HCT116 (cell line): Measurements from ENCODE around the gene DHRS7C. TPM values are rescaled to one million over a fixed set of nuclear protein-coding genes. Genes with fewer than 3 reads are reported as not detected.

Experiments
- ATAC-seq: fragments of 200-7000 bp; cut with Tn5 transposase; 2 replicates; pipeline ENCODE4 v1.9.1; 2020; ENCODE audit warnings: mild to moderate bottlenecking, moderate library complexity
- BruUV-seq: library from RNA; stranded (reverse); fragments of 400-500 nt; replicated peaks from 2 replicates; lab custom pipeline; 2021; lab: Mats Ljungman, UMichigan
- CTCF ChIA-PET: fragments of 300-600 bp; sonication (Branson Sonifier 250); formaldehyde crosslinking; loops from one replicate; lab custom pipeline; 2021; ENCODE audit warnings: antibody characterized with exemption; lab: Charles Lee
- POLR2A ChIA-PET: fragments of 300-600, 350-600 bp; sonication (Branson Sonifier 250); formaldehyde crosslinking; loops from one replicate; lab custom pipeline; 2021; ENCODE audit warnings: antibody characterized with exemption; lab: Charles Lee
- RAD21 ChIA-PET, 2 experiments: fragments of 300-600 bp; sonication (Branson Sonifier 250); formaldehyde crosslinking; loops; one replicate each; lab custom pipeline; 2023; ENCODE audit warnings: low total read pairs in 2 of 2; ENCODE audit not compliant: uncharacterized antibody in 2 of 2, unreplicated experiment in 2 of 2, low non-redundant PET in 1 of 2; lab: Charles Lee
- DNase-seq: peaks from one replicate; pipeline ENCODE4 v3.0.0-alpha.2; 2010; ENCODE audit warnings: low read depth, low spot score
- H2AFZ ChIP-seq: fragments of 200-600 bp; shearing (Covaris generic), sonication (generic); 2 replicates; pipeline ENCODE4 v1.6.1; 2017; ENCODE audit warnings: low read depth, mixed run types, mixed read lengths, antibody characterized with exemption, low read length; ENCODE audit not compliant: poor library complexity, severe bottlenecking
- H3K27ac ChIP-seq: 2 replicates; pipeline ENCODE4 v1.5.1; 2012; ENCODE audit warnings: low read depth, low read length
- H3K27me3 ChIP-seq: fragments of 200-600 bp; sonication (generic); 2 replicates; pipeline ENCODE4 v1.6.1; 2016; ENCODE audit warnings: mixed run types, low read length, mixed read lengths; ENCODE audit not compliant: insufficient read depth
- H3K36me3 ChIP-seq, 2 experiments: fragments of 200-500 bp in 1 of 2; fragments of 200-600 bp in 1 of 2; sonication (Bioruptor generic) in 1 of 2; sonication (generic) in 1 of 2; 2 replicates each; pipeline versions ENCODE4 v1.5.1 to v1.6.1; 2014 to 2016; ENCODE audit warnings: low read length in 2 of 2, inconsistent platforms in 1 of 2, mixed read lengths in 1 of 2, mixed run types in 1 of 2; ENCODE audit not compliant: insufficient read depth in 2 of 2, control insufficient read depth in 1 of 2
- H3K4me1 ChIP-seq, 2 experiments: fragments of 200-600 bp in 1 of 2; sonication (generic) in 1 of 2; 2 replicates each; pipeline versions ENCODE4 v1.5.1 to v1.6.1; 2012 to 2017; ENCODE audit warnings: low read length in 2 of 2, inconsistent platforms in 1 of 2, mild to moderate bottlenecking in 1 of 2, mixed read lengths in 1 of 2, mixed run types in 1 of 2, moderate library complexity in 1 of 2; ENCODE audit not compliant: insufficient read depth in 2 of 2, control insufficient read depth in 1 of 2
- H3K4me2 ChIP-seq: fragments of 200-600 bp; sonication (generic); 2 replicates; pipeline ENCODE4 v1.6.1; 2017; ENCODE audit warnings: mixed run types, low read length, mixed read lengths
- H3K4me3 ChIP-seq, 2 experiments: fragments of 200-600 bp in 1 of 2; sonication (generic) in 1 of 2; replicated peaks in 1 of 2; 2 replicates each; pipeline ENCODE4 v1.5.1; 2011 to 2016; ENCODE audit warnings: low read length in 2 of 2, control low read depth in 1 of 2, low read depth in 1 of 2, mild to moderate bottlenecking in 1 of 2, mixed read lengths in 1 of 2, mixed run types in 1 of 2
- H3K79me2 ChIP-seq: fragments of 200-600 bp; sonication (generic); 2 replicates; pipeline ENCODE4 v1.6.1; 2017; ENCODE audit warnings: mild to moderate bottlenecking, mixed run types, low read length, moderate library complexity, mixed read lengths; ENCODE audit not compliant: insufficient read depth
- H3K9ac ChIP-seq: fragments of 200-600 bp; sonication (generic); 2 replicates; pipeline ENCODE4 v1.6.1; 2016; ENCODE audit warnings: low read length, mixed read lengths
- H3K9me2 ChIP-seq: fragments of 200-600 bp; sonication (generic), shearing (Covaris generic); 2 replicates; pipeline ENCODE4 v1.6.1; 2017; ENCODE audit warnings: mixed run types, mild to moderate bottlenecking, moderate library complexity; ENCODE audit not compliant: insufficient read depth
- H3K9me3 ChIP-seq, 2 experiments: fragments of 200-500 bp in 1 of 2; fragments of 200-600 bp in 1 of 2; sonication (Bioruptor generic) in 1 of 2; sonication (generic) in 1 of 2; 2 replicates each; pipeline ENCODE4 v1.6.1; 2014 to 2017; ENCODE audit warnings: low read length in 2 of 2, mixed read lengths in 2 of 2, inconsistent platforms in 1 of 2, low read depth in 1 of 2, mild to moderate bottlenecking in 1 of 2, mixed run types in 1 of 2, moderate library complexity in 1 of 2; ENCODE audit not compliant: control insufficient read depth in 1 of 2, insufficient read depth in 1 of 2
- H4K20me1 ChIP-seq: fragments of 200-600 bp; sonication (generic), shearing (Covaris generic); 2 replicates; pipeline ENCODE4 v1.6.1; 2017; ENCODE audit warnings: mixed run types, mild to moderate bottlenecking, moderate library complexity; ENCODE audit not compliant: insufficient read depth
- CEBPB ChIP-seq: IDR thresholded peaks from 2 replicates; pipeline ENCODE4 v1.6.1; 2012; ENCODE audit warnings: low read depth
- EZH2 ChIP-seq: fragments of 200-600 bp; sonication (generic); IDR thresholded peaks from 2 replicates; pipeline ENCODE4 v1.6.1; 2017; ENCODE audit warnings: antibody characterized with exemption, mixed run types
- FOSL1 ChIP-seq: IDR thresholded peaks from 2 replicates; pipeline ENCODE4 v1.6.1; 2012; ENCODE audit warnings: low read depth
- JUND ChIP-seq: IDR thresholded peaks from 2 replicates; pipeline ENCODE4 v1.6.1; 2012
- POLR2A ChIP-seq: IDR thresholded peaks from 2 replicates; pipeline ENCODE4 v1.7.0; 2011; ENCODE audit warnings: borderline replicate concordance; ENCODE audit not compliant: insufficient read depth, insufficient read length; ENCODE audit errors: extremely low read depth
- POLR2AphosphoS5 ChIP-seq: IDR thresholded peaks from 2 replicates; pipeline ENCODE4 v1.6.1; 2011; ENCODE audit warnings: mild to moderate bottlenecking, low read depth, low read length, moderate library complexity
- SIN3A ChIP-seq: IDR thresholded peaks from 2 replicates; pipeline ENCODE4 v1.6.1; 2012; ENCODE audit warnings: low read depth
- SP1 ChIP-seq: IDR thresholded peaks from 2 replicates; pipeline ENCODE4 v1.6.1; 2012; ENCODE audit warnings: low read depth
- SRF ChIP-seq: IDR thresholded peaks from 2 replicates; pipeline ENCODE4 v1.6.1; 2012; ENCODE audit warnings: low read depth
- TCF7L2 ChIP-seq: IDR thresholded peaks from 2 replicates; pipeline ENCODE4 v1.7.0; 2011; ENCODE audit warnings: borderline replicate concordance, inconsistent platforms; ENCODE audit not compliant: insufficient read depth, insufficient read length; ENCODE audit errors: extremely low read depth
- YY1 ChIP-seq: IDR thresholded peaks from 2 replicates; pipeline ENCODE4 v1.6.1; 2011; ENCODE audit warnings: low read length, low read depth, moderate library complexity, mild to moderate bottlenecking; ENCODE audit not compliant: insufficient replicate concordance; ENCODE audit errors: extremely low read depth
- ZFX ChIP-seq: fragments of 450-650 bp; IDR thresholded peaks from 2 replicates; pipeline ENCODE4 v1.6.1; 2017
- ZNF274 ChIP-seq: fragments of 200-500 bp; sonication (Bioruptor generic); IDR thresholded peaks from 2 replicates; pipeline ENCODE4 v1.6.1; 2014; ENCODE audit warnings: mild to moderate bottlenecking, low read depth, low read length, inconsistent platforms
- intact Hi-C: fragments of 100-400 bp; cut with micrococcal nuclease; formaldehyde crosslinking; loops from 2 replicates; pipeline ENCODE4 v1.10.0; 2022
- total RNA-seq: library from RNA; stranded (reverse); gene quantifications from one replicate; pipeline ENCODE4 v1.2.1, GENCODE V29; 2021; ENCODE audit not compliant: unreplicated experiment
- TF ChIP-seq, protein P1 (sequence below): IDR thresholded peaks from 2 replicates; pipeline ENCODE4 v1.6.1; 2012

The DHRS7C gene
- total RNA-seq, 1 experiment from 2014 or later = not detected

DNA sequence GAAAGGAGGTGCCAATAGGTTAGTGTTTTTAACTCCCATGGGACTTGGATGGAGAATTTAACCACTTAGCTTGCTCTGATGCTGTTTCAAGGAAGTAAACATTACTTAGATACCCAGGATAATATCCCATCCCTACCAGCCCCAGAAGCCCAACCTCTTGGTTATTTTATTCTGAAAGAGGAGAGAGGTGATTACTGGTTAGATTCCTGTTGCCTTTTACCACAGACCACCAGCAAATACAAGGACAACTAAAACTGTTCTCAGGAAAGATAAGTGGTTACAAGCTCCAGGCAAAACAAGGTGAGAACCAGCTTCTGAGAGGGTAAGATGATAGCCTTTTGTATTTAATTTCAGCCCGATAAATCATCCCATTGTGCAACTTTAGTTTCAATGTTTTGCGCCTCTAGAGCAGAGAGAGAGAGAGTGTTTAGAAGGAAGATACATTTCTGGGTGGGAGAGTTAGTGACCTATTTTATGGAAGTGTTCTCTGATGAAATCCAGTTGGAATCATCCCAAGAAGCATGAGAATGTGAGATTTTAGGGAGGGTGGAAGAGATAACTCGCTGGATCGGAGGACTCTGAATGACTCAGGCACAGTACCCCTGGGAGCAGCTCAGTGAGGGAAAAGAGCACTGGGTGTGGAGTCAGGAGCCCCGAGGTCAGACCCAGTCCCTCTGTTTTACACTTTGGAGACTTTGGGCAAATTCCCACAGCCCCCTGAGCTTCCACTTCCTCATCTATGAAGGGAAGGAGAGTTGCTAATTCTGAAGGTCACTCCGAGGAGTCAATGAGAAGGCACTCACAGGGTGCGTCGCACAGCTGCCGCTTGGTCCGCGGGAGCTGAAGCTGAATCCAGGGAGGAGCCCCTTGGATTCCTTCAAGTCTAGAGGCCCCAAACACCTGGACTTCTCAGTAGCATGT is 46.4 kb upstream of the DHRS7C start:
- ChIA-PET POLR2A (no interaction called here), RAD21 (no interaction called here), CTCF (no interaction called here)
- Histone ChIP-seq H3K9me3 (no peaks in the 10 kb centered on the region), H3K9me2 (no peaks in the 10 kb centered on the region), H3K27me3 (peaks cover 12% of the 10 kb centered on the region), H3K36me3 (no peaks in the 10 kb centered on the region), H3K4me1 (peaks cover 5 to 20% of the 10 kb centered on the region in 2 experiments), H3K27ac (no peak overlapping the region), H3K4me3 (no peak overlapping the region), H3K9ac (no peak overlapping the region), H2AFZ (no peak overlapping the region), H3K79me2 (no peaks in the 10 kb centered on the region), H4K20me1 (no peaks in the 10 kb centered on the region), H3K4me2 (no peak overlapping the region)
- ATAC-seq (no peak), DNase-seq (no peak)
- BruUV-seq = no TSS peak
- intact Hi-C loops = no loop called here
- TF ChIP-seq EZH2 (no peak), ZFX (no peak), JUND (no peak), POLR2AphosphoS5 (no peak), ZNF274 (no peak), CEBPB (no peak), SP1 (no peak), SIN3A (no peak), TCF7L2 (no peak), SRF (no peak), YY1 (no peak), POLR2A (no peak), FOSL1 (no peak)
- TF ChIP-seq, protein P1, sequence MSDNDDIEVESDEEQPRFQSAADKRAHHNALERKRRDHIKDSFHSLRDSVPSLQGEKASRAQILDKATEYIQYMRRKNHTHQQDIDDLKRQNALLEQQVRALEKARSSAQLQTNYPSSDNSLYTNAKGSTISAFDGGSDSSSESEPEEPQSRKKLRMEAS = no peak
